C4-2B (cell line): ENCODE results near the gene SLC25A48.

Experiments used
- H3K27ac ChIP-seq: fragments of 450-650 bp; 2 replicates; pipeline ENCODE4 v1.5.1; 2017
- CTCF ChIP-seq: fragments of 450-650 bp; conservative IDR thresholded peaks from 2 replicates; pipeline ENCODE4 v1.5.1; 2017; ENCODE audit warnings: mild to moderate bottlenecking
- ZFX ChIP-seq: fragments of 450-650 bp; IDR thresholded peaks from 2 replicates; pipeline ENCODE4 v1.6.1; 2017

The SLC25A48 gene

DNA sequence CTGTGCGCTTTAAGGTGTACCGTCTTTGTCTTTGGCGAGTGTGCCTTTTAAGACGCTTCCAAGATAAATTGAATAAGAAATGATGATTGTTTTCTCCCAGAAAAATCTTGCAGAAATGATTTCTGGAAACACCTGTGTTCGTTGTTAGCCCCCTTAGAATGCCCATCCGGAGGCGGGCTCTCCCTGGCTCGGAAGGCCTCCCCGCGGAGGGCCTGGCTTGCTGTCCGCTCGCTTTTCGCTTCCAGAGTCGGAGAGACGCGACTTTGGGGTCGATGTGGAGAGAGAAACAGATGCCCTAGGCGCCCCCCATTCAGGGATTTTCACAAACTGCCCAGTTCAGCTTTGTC, 96.5 kb downstream of the SLC25A48 start:
- no peak for TF ChIP-seq ZFX
- no peak for TF ChIP-seq CTCF
- H3K27ac ChIP-seq: no peak overlapping the region

GRCh38 chr5:135934939-135935338, 100.5 kb downstream of the SLC25A48 start:
- H3K27ac ChIP-seq: no peak overlapping the region

GRCh38 chr5:135937245-135937911, 102.9 kb downstream of the SLC25A48 start:
- TF ChIP-seq CTCF (no peak), ZFX (no peak)
- no peak overlapping the region for H3K27ac ChIP-seq

More at GRCh38 chr5:135934939-135935338, 100.5 kb downstream of the SLC25A48 start:
- TF ChIP-seq CTCF (no peak), ZFX (no peak)
